Mesothelial cell of epicardium (in vitro differentiated cells): ENCODE results near the gene MAGI2. TPM values are rescaled to one million over a fixed set of nuclear protein-coding genes. Genes with fewer than 3 reads are reported as not detected.
"Not testable (repeated sequence)": the region's sequence is repeated elsewhere in the genome, so short reads cannot be mapped to it uniquely, and the experiment has no call there.

Source experiments
- DNase-seq, 2 experiments: peaks; one replicate each; pipeline ENCODE4 v3.0.0; 2021; ENCODE audit warnings: low spot score in 2 of 2; ENCODE audit not compliant: unreplicated experiment in 2 of 2
- H3K27ac Mint-ChIP-seq: 2 replicates; pipeline ENCODE4 v1.8.0; 2021; ENCODE audit warnings: mixed read lengths
- H3K27me3 Mint-ChIP-seq: 2 replicates; pipeline ENCODE4 v1.8.0; 2021; ENCODE audit warnings: low read depth, mixed read lengths
- H3K36me3 Mint-ChIP-seq: 2 replicates; pipeline ENCODE4 v1.8.0; 2021; ENCODE audit warnings: mixed read lengths
- H3K4me1 Mint-ChIP-seq: 2 replicates; pipeline ENCODE4 v1.8.0; 2021; ENCODE audit warnings: mixed read lengths
- H3K4me3 Mint-ChIP-seq: 2 replicates; pipeline ENCODE4 v1.8.0; 2021; ENCODE audit warnings: mild to moderate bottlenecking, moderate library complexity, mixed read lengths
- H3K9me3 Mint-ChIP-seq: 2 replicates; pipeline ENCODE4 v1.8.0; 2021; ENCODE audit warnings: mixed read lengths
- total RNA-seq: library from RNA; stranded (reverse); gene quantifications from 3 replicates; pipeline ENCODE4 v1.2.1, GENCODE V29; 2021
- TF ChIP-seq, protein P1 (sequence below): fragments of 200-600 bp; sonication (generic); IDR thresholded peaks from one replicate; pipeline ENCODE4 v1.5.0; 2021; ENCODE audit warnings: antibody characterized with exemption; ENCODE audit not compliant: unreplicated experiment

Gene MAGI2
- total RNA-seq, 1 donor from 2014 or later: 38.4 TPM

DNA sequence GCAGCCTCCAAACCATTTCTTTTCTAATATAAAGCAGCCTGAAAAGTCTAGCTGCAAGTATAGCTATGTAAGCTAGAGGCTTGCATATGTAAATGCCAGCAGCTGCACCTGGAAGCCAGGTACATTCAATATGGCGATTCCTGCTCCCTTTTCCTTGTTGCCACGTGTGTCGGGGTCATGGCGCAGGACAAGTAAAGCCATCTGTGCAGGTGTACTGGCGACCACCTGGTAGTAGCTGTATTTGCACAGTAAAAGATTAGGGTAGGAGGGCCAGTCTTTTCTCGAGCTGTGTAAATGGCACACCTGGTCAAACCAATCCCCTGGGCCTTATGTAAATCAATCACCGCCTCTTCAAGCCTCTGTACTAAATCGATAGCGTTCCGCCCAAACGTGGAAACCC is 484.5 kb downstream of the MAGI2 start:
- H3K36me3 Mint-ChIP-seq: no peaks in the 10 kb centered on the region
- H3K27me3 Mint-ChIP-seq: no peaks in the 10 kb centered on the region
- TF ChIP-seq, protein P1, sequence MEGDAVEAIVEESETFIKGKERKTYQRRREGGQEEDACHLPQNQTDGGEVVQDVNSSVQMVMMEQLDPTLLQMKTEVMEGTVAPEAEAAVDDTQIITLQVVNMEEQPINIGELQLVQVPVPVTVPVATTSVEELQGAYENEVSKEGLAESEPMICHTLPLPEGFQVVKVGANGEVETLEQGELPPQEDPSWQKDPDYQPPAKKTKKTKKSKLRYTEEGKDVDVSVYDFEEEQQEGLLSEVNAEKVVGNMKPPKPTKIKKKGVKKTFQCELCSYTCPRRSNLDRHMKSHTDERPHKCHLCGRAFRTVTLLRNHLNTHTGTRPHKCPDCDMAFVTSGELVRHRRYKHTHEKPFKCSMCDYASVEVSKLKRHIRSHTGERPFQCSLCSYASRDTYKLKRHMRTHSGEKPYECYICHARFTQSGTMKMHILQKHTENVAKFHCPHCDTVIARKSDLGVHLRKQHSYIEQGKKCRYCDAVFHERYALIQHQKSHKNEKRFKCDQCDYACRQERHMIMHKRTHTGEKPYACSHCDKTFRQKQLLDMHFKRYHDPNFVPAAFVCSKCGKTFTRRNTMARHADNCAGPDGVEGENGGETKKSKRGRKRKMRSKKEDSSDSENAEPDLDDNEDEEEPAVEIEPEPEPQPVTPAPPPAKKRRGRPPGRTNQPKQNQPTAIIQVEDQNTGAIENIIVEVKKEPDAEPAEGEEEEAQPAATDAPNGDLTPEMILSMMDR: no peak
- DNase-seq: no peak
- peaks cover 8% of the 10 kb centered on the region for H3K9me3 Mint-ChIP-seq
- no peak overlapping the region for H3K27ac Mint-ChIP-seq
- H3K4me3 Mint-ChIP-seq: no peak overlapping the region
- peaks cover 16% of the 10 kb centered on the region for H3K4me1 Mint-ChIP-seq

DNA sequence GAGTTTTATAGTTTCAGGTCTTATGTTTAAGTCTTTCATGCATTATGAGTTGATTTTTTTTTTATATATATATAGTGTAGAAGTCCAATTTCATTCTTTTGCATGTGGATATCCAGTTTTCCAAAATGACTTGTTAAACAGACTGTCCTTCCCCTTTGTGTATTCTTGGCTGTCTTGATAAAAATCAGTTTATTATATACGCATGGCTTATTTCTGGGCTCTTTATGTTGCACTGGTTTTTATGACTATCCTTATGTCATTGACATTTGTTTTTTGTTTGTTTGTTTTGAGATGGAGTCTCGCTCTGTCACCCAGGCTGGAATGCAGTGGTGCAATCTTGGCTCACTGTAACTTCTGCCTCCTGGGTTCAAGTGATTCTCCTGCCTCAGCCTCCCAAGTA is 485.9 kb downstream of the MAGI2 start:
- not testable (repeated sequence) for H3K27ac Mint-ChIP-seq

DNA sequence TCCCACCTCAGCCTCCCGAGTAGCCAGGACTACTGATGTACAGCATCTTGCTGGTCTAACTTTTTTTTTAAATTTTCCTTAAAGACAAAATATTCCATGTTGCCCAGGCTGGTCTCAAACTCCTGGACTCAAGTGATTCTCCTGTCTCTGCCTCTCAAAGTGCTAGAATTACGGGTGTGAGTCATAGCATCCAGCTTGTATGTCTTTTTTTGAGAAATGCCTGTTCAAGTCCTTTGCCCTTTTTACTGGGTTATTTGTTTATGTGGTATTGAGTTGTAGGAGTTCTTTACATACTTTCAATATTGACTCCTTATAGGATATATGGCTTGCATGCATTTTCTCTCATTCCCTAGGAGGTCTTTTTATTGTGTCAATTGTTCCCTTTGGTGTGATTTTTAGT is 486.4 kb downstream of the MAGI2 start:
- H3K27me3 Mint-ChIP-seq: no peaks in the 10 kb centered on the region
- no peak overlapping the region for H3K27ac Mint-ChIP-seq
- H3K4me3 Mint-ChIP-seq: no peak overlapping the region
- H3K4me1 Mint-ChIP-seq: peaks cover 22% of the 10 kb centered on the region
- H3K36me3 Mint-ChIP-seq: no peaks in the 10 kb centered on the region
- peaks cover 8% of the 10 kb centered on the region for H3K9me3 Mint-ChIP-seq
- TF ChIP-seq, protein P1: no peak
- no peak for DNase-seq

More for the DNA sequence above, 485.9 kb downstream of the MAGI2 start:
- H3K4me3 Mint-ChIP-seq, H3K9me3 Mint-ChIP-seq, DNase-seq, H3K36me3 Mint-ChIP-seq, H3K27me3 Mint-ChIP-seq: not testable (repeated sequence)
- H3K4me1 Mint-ChIP-seq: peaks cover 17% of the 10 kb centered on the region

DNA sequence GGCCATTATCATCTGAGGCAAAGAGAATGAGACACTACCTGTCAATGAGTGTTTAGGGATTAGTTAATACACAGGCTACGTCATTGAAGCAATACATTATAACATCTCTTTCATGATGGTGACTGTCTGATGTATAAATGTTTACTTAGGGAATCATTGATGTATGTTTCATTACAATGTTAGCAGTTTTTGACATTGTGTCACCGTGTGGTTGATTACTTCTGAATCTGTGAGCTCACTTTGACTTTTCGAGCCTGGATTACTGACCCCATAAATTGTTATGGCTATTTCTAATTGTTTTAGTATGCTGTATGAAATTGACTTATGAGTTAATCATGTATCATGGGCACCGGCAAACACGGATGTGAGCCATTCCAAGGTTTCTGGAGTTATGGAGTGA is 494.0 kb downstream of the MAGI2 start:
- DNase-seq: no peak
- peaks cover 10% of the 10 kb centered on the region for H3K4me1 Mint-ChIP-seq
- H3K9me3 Mint-ChIP-seq: no peaks in the 10 kb centered on the region
- TF ChIP-seq, protein P1: no peak
- H3K27ac Mint-ChIP-seq: no peak overlapping the region
- peaks cover 8% of the 10 kb centered on the region for H3K27me3 Mint-ChIP-seq
- H3K4me3 Mint-ChIP-seq: no peak overlapping the region
- no peaks in the 10 kb centered on the region for H3K36me3 Mint-ChIP-seq

DNA sequence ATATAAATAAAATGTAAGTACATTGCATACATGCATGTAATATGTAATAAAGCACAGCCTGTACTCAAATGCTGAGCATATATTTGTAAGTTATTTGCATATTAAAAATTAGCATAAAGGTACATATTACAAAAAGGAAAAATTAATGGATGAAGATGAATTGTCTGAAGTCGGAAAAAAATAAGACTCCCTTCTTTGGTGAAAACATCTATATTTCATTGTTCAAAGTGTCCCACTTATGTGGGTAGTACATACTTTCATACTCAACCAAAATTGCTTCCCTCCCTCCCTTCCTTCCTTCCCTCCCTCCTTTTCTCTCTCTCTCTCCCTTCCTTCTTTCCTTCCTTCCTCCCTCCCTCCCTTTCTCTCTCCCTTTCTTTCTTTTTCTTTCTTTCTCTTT is 498.1 kb downstream of the MAGI2 start:
- DNase-seq: no peak
- Mint-ChIP-seq H3K9me3 (no peaks in the 10 kb centered on the region), H3K27ac (no peak overlapping the region), H3K4me1 (peaks cover 16% of the 10 kb centered on the region), H3K4me3 (no peak overlapping the region), H3K36me3 (no peaks in the 10 kb centered on the region), H3K27me3 (peaks cover 13% of the 10 kb centered on the region)
- TF ChIP-seq, protein P1: no peak

DNA sequence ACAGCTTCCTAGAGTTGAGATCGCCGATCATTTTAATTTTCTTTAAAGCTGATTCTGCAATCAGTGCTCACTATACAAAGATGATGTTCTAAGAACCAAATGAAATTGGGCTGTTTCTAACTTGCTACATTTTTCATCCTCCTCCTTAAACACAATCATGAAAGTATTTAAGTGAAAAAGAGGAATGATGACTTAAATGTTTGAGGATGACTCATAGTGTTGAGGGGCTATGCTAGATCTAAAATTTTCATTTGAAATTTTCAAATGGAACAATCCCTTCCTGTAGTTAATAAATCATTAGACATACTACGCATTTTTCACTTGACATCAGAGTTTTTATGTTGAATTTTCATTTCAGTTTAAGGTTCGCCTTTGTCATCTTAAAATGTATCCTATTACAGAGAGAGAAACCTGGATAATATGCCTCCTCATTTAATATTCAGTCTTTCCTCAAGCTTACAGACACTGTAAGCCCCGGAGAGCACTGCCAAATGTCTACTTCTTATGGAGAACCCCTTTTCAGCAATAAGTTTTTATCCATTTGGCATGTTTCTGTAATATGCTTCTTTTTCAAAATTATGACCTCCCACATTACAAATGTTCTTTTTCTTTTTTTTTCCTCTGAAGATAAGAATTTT is 499.6 kb downstream of the MAGI2 start:
- no peak overlapping the region for H3K4me3 Mint-ChIP-seq
- H3K27me3 Mint-ChIP-seq: peaks cover 17% of the 10 kb centered on the region
- no peaks in the 10 kb centered on the region for H3K36me3 Mint-ChIP-seq
- H3K4me1 Mint-ChIP-seq: peaks cover 16% of the 10 kb centered on the region
- no peaks in the 10 kb centered on the region for H3K9me3 Mint-ChIP-seq
- TF ChIP-seq, protein P1: no peak
- no peak for DNase-seq
- H3K27ac Mint-ChIP-seq: peak overlapping the region; percentile 73
